Mesenchymal stem cell (in vitro differentiated cells and primary cell): ENCODE results near the gene ARID1B.

Source experiments
- DNase-seq: peaks from one replicate; pipeline ENCODE4 v3.0.0-alpha.2; 2013
- H2AFZ ChIP-seq: one replicate; pipeline ENCODE4 v1.6.1; 2013; ENCODE audit warnings: low read depth, mild to moderate bottlenecking, control low read depth, inconsistent platforms, low read length, moderate library complexity
- H2AK5ac ChIP-seq: 2 replicates; pipeline ENCODE4 v1.6.1; 2013; ENCODE audit warnings: low read length, moderate library complexity, mild to moderate bottlenecking, inconsistent platforms; ENCODE audit not compliant: severe bottlenecking
- H2BK120ac ChIP-seq: one replicate; pipeline ENCODE4 v1.6.1; 2013; ENCODE audit warnings: low read depth, mild to moderate bottlenecking, inconsistent platforms, low read length, moderate library complexity
- H2BK12ac ChIP-seq, 2 experiments: one replicate each; pipeline ENCODE4 v1.6.1; 2013; ENCODE audit warnings: inconsistent platforms in 2 of 2, low read length in 2 of 2, mild to moderate bottlenecking in 2 of 2, moderate library complexity in 2 of 2, control low read depth in 1 of 2
- H2BK15ac ChIP-seq: one replicate; pipeline ENCODE4 v1.6.1; 2013; ENCODE audit warnings: mild to moderate bottlenecking, low read depth, inconsistent platforms; ENCODE audit not compliant: poor library complexity, severe bottlenecking
- H2BK5ac ChIP-seq: 2 replicates; pipeline ENCODE4 v1.6.1; 2013; ENCODE audit warnings: low read depth, mild to moderate bottlenecking, low read length, control low read depth, inconsistent platforms; ENCODE audit not compliant: poor library complexity, severe bottlenecking
- H3K14ac ChIP-seq, 2 experiments: one replicate each; pipeline ENCODE4 v1.6.1; 2013; ENCODE audit warnings: inconsistent platforms in 2 of 2, low read length in 2 of 2, control low read depth in 1 of 2, mild to moderate bottlenecking in 1 of 2, moderate library complexity in 1 of 2
- H3K18ac ChIP-seq, 2 experiments: one replicate each; pipeline ENCODE4 v1.6.1; 2013; ENCODE audit warnings: inconsistent platforms in 2 of 2, low read length in 2 of 2, control low read depth in 1 of 2, low read depth in 1 of 2, mild to moderate bottlenecking in 1 of 2
- H3K23ac ChIP-seq, 2 experiments: one replicate each; pipeline ENCODE4 v1.6.1; 2013; ENCODE audit warnings: inconsistent platforms in 2 of 2, low read length in 2 of 2, mild to moderate bottlenecking in 2 of 2, moderate library complexity in 2 of 2, control low read depth in 1 of 2
- H3K27ac ChIP-seq: 2 replicates; pipeline ENCODE4 v1.5.1; 2013; ENCODE audit warnings: mild to moderate bottlenecking, moderate library complexity, low read length, control low read depth, inconsistent platforms; ENCODE audit not compliant: poor library complexity, severe bottlenecking
- H3K27me3 ChIP-seq, 2 experiments: 2 replicates each; pipeline versions ENCODE4 v1.6.1 to v1.7.0; 2013; ENCODE audit warnings: low read length in 2 of 2, mild to moderate bottlenecking in 2 of 2, moderate library complexity in 2 of 2, control low read depth in 1 of 2, inconsistent platforms in 1 of 2; ENCODE audit not compliant: control insufficient read depth in 1 of 2, insufficient read depth in 1 of 2
- H3K36me3 ChIP-seq, 2 experiments: 2 replicates each; pipeline versions ENCODE4 v1.6.1 to v1.7.0; 2013; ENCODE audit warnings: low read length in 2 of 2, control low read depth in 1 of 2, inconsistent platforms in 1 of 2, low read depth in 1 of 2, mild to moderate bottlenecking in 1 of 2; ENCODE audit not compliant: insufficient read depth in 2 of 2, control insufficient read depth in 1 of 2
- H3K4ac ChIP-seq, 2 experiments: one replicate each; pipeline ENCODE4 v1.6.1; 2013; ENCODE audit warnings: inconsistent platforms in 2 of 2, low read length in 2 of 2, mild to moderate bottlenecking in 2 of 2, moderate library complexity in 2 of 2, control low read depth in 1 of 2, low read depth in 1 of 2
- H3K4me1 ChIP-seq: 2 replicates; pipeline ENCODE4 v1.6.1; 2013; ENCODE audit warnings: low read depth, low read length, control low read depth; ENCODE audit not compliant: control insufficient read depth, insufficient read depth
- H3K4me2 ChIP-seq: 2 replicates; pipeline ENCODE4 v1.6.1; 2013; ENCODE audit warnings: low read length, mild to moderate bottlenecking, inconsistent platforms; ENCODE audit not compliant: poor library complexity, severe bottlenecking
- H3K4me3 ChIP-seq, 2 experiments: 2 replicates each; pipeline versions ENCODE4 v1.5.1 to v1.7.0; 2013; ENCODE audit warnings: low read length in 2 of 2, mild to moderate bottlenecking in 2 of 2, control low read depth in 1 of 2, low read depth in 1 of 2; ENCODE audit not compliant: insufficient read depth in 1 of 2
- H3K79me1 ChIP-seq: replicated peaks from 2 replicates; pipeline ENCODE4 v1.6.1; 2013; ENCODE audit warnings: mild to moderate bottlenecking, control low read depth, low read length, inconsistent platforms; ENCODE audit not compliant: poor library complexity, severe bottlenecking
- H3K9ac ChIP-seq: 2 replicates; pipeline ENCODE4 v1.7.0; 2013; ENCODE audit warnings: mild to moderate bottlenecking, low read length, moderate library complexity
- H3K9me3 ChIP-seq: 2 replicates; pipeline ENCODE4 v1.7.0; 2013; ENCODE audit warnings: mild to moderate bottlenecking, low read length; ENCODE audit not compliant: control insufficient read depth
- H4K8ac ChIP-seq: one replicate; pipeline ENCODE4 v1.6.1; 2013; ENCODE audit warnings: inconsistent platforms, mild to moderate bottlenecking, low read length, moderate library complexity
- H4K91ac ChIP-seq: one replicate; pipeline ENCODE4 v1.6.1; 2013; ENCODE audit warnings: mild to moderate bottlenecking, low read length, inconsistent platforms
- WGBS: methylation state at CpG from one replicate; pipeline ENCODE4 v1.1.7; 2013; ENCODE audit warnings: mixed read lengths; 5-methylcytosine and 5-hydroxymethylcytosine counted together

Gene ARID1B

GRCh38 chr6:157104803-157105202, 327.6 kb downstream of the ARID1B start:
- no peak overlapping the region for H2BK120ac ChIP-seq
- H2BK12ac ChIP-seq = no peak overlapping the region
- no peak overlapping the region for H3K14ac ChIP-seq
- no peak overlapping the region for H2AK5ac ChIP-seq
- no peak overlapping the region for H4K91ac ChIP-seq
- whole genome bisulfite sequencing = no CpG with 5 or more reads among the region's 1 CpG
- H3K27me3 ChIP-seq = no peaks in the 10 kb centered on the region
- H2BK15ac ChIP-seq = no peak overlapping the region
- H4K8ac ChIP-seq = no peak overlapping the region
- H3K9ac ChIP-seq = no peak overlapping the region
- H3K9me3 ChIP-seq = no peaks in the 10 kb centered on the region
- H3K27ac ChIP-seq = no peak overlapping the region
- H3K23ac ChIP-seq = no peak overlapping the region
- no peak for DNase-seq
- peaks cover 1% of the 10 kb centered on the region for H3K4me1 ChIP-seq
- H3K36me3 ChIP-seq = peaks cover 0 to 16% of the 10 kb centered on the region in 2 experiments
- no peak overlapping the region for H2AFZ ChIP-seq
- no peak overlapping the region for H2BK5ac ChIP-seq
- no peak overlapping the region for H3K18ac ChIP-seq
- no peak overlapping the region for H3K4me2 ChIP-seq
- no peak overlapping the region for H3K4ac ChIP-seq
- H3K79me1 ChIP-seq = peaks cover 9% of the 10 kb centered on the region
- no peak overlapping the region for H3K4me3 ChIP-seq

GRCh38 chr6:157106487-157106886, 329.3 kb downstream of the ARID1B start:
- WGBS = 35% methylated on average over 2 of the region's 2 CpGs
- peak; percentile 63 for DNase-seq
- H2AFZ ChIP-seq = no peak overlapping the region

DNA sequence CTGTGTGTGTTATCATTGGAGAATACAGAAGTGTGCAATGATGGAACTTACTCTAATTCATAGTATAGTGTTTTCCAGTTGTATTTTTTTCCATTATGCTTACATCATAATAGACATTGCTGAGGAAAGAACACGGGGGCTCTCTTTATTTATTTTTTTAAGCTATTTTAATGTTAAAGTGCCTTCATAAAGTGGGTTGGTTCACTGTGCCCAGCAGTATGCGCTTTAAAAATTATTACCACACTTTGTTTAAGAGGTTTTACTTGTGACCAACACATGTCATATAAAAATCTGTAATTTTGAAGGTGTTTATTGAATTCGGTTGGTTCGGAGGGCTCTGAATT, 330.4 kb downstream of the ARID1B start:
- Histone ChIP-seq H3K9me3 (no peaks in the 10 kb centered on the region), H3K4me1 (peaks cover 3% of the 10 kb centered on the region), H2BK120ac (no peak overlapping the region), H3K9ac (peak overlapping the region; percentile 89), H3K4me3 (no peak overlapping the region), H3K23ac (no peak overlapping the region), H4K8ac (no peak overlapping the region), H3K79me1 (peaks cover 15% of the 10 kb centered on the region), H2BK15ac (no peak overlapping the region), H2AK5ac (no peak overlapping the region), H2AFZ (no peak overlapping the region), H2BK5ac (no peak overlapping the region), H4K91ac (no peak overlapping the region), H3K36me3 (peaks cover 3 to 12% of the 10 kb centered on the region in 2 experiments), H3K14ac (no peak overlapping the region), H3K27ac (no peak overlapping the region), H3K4me2 (no peak overlapping the region), H3K27me3 (no peaks in the 10 kb centered on the region), H3K18ac (no peak overlapping the region), H2BK12ac (no peak overlapping the region), H3K4ac (no peak overlapping the region)
- WGBS = 37% methylated on average over 2 of the region's 4 CpGs
- no peak for DNase-seq

More at GRCh38 chr6:157106487-157106886, 329.3 kb downstream of the ARID1B start:
- no peak overlapping the region for H3K27ac ChIP-seq
- no peak overlapping the region for H2BK120ac ChIP-seq
- no peak overlapping the region for H4K8ac ChIP-seq
- no peaks in the 10 kb centered on the region for H3K9me3 ChIP-seq
- no peak overlapping the region for H2BK12ac ChIP-seq
- no peak overlapping the region for H2AK5ac ChIP-seq
- peaks cover 13% of the 10 kb centered on the region for H3K79me1 ChIP-seq
- no peak overlapping the region for H2BK5ac ChIP-seq
- H3K18ac ChIP-seq = no peak overlapping the region
- no peak overlapping the region for H3K4me2 ChIP-seq
- peaks cover 3 to 12% of the 10 kb centered on the region in 2 experiments for H3K36me3 ChIP-seq
- no peak overlapping the region for H2BK15ac ChIP-seq
- H3K4me3 ChIP-seq = no peak overlapping the region
- peaks cover 3% of the 10 kb centered on the region for H3K4me1 ChIP-seq
- peak overlapping the region; percentile 89 for H3K9ac ChIP-seq
- no peak overlapping the region for H4K91ac ChIP-seq
- H3K27me3 ChIP-seq = no peaks in the 10 kb centered on the region
- no peak overlapping the region for H3K14ac ChIP-seq
- no peak overlapping the region for H3K4ac ChIP-seq
- H3K23ac ChIP-seq = no peak overlapping the region

GRCh38 chr6:157107915-157108651, 330.9 kb downstream of the ARID1B start:
- H3K4me2 ChIP-seq = no peak overlapping the region
- H2BK12ac ChIP-seq = no peak overlapping the region
- peak overlapping the region; percentile 21 for H3K27ac ChIP-seq
- H3K4me1 ChIP-seq = peaks cover 3% of the 10 kb centered on the region
- 28% methylated on average over 6 of the region's 6 CpGs for WGBS
- H3K36me3 ChIP-seq = peaks cover 3 to 9% of the 10 kb centered on the region in 2 experiments
- no peak overlapping the region for H3K23ac ChIP-seq
- peak overlapping the region in 1 of 2 experiments; percentile 50 for H3K4me3 ChIP-seq
- no peaks in the 10 kb centered on the region for H3K27me3 ChIP-seq
- no peak overlapping the region for H4K91ac ChIP-seq
- no peak overlapping the region for H2BK120ac ChIP-seq
- no peak overlapping the region for H2AFZ ChIP-seq
- H4K8ac ChIP-seq = no peak overlapping the region
- H3K4ac ChIP-seq = no peak overlapping the region
- peaks cover 15% of the 10 kb centered on the region for H3K79me1 ChIP-seq
- H3K9me3 ChIP-seq = no peaks in the 10 kb centered on the region
- no peak overlapping the region for H2BK5ac ChIP-seq
- DNase-seq = peak; percentile 98
- H2BK15ac ChIP-seq = no peak overlapping the region
- H3K14ac ChIP-seq = no peak overlapping the region
- H2AK5ac ChIP-seq = no peak overlapping the region
- H3K9ac ChIP-seq = peak overlapping the region; percentile 89
- H3K18ac ChIP-seq = peak overlapping the region in 1 of 2 experiments; percentile 30
